Neural crest cell (in vitro differentiated cells): ENCODE results near the gene TMEM272. TPM values are rescaled to one million over a fixed set of nuclear protein-coding genes. Genes with fewer than 3 reads are reported as not detected.

Experiments
- DNase-seq: peaks from one replicate; pipeline ENCODE4 v3.0.0; 2021; ENCODE audit warnings: low read depth, mixed read lengths, low spot score
- H3K27ac Mint-ChIP-seq: one replicate; pipeline ENCODE4 v1.8.0; 2021; ENCODE audit warnings: mild to moderate bottlenecking, mixed read lengths; ENCODE audit not compliant: unreplicated experiment
- H3K27me3 Mint-ChIP-seq: 2 replicates; pipeline ENCODE4 v1.8.0; 2021; ENCODE audit warnings: low read depth, mild to moderate bottlenecking, mixed read lengths
- H3K36me3 Mint-ChIP-seq: 2 replicates; pipeline ENCODE4 v1.8.0; 2021; ENCODE audit warnings: low read depth, mild to moderate bottlenecking, mixed read lengths
- H3K4me1 Mint-ChIP-seq: 2 replicates; pipeline ENCODE4 v1.8.0; 2021; ENCODE audit warnings: mixed read lengths
- H3K4me3 Mint-ChIP-seq: one replicate; pipeline ENCODE4 v1.8.0; 2021; ENCODE audit warnings: mild to moderate bottlenecking, mixed read lengths
- H3K9me3 Mint-ChIP-seq: 2 replicates; pipeline ENCODE4 v1.8.0; 2021; ENCODE audit warnings: mixed read lengths
- total RNA-seq: library from RNA; stranded (reverse); gene quantifications from 2 replicates; pipeline ENCODE4 v1.2.1, GENCODE V29; 2021
- TF ChIP-seq, protein P1 (sequence below): fragments of 200-600 bp; sonication (generic); conservative IDR thresholded peaks from 2 replicates; pipeline ENCODE4 v1.5.0; 2021; ENCODE audit warnings: antibody characterized with exemption, mild to moderate bottlenecking

The TMEM272 gene
- total RNA-seq, 1 donor from 2014 or later: 0.26 TPM

GRCh38 chr13:51873837-51874236 is 28.9 kb upstream of the TMEM272 start:
- DNase-seq: no peak
- Mint-ChIP-seq H3K27ac (no peak overlapping the region), H3K9me3 (no peaks in the 10 kb centered on the region), H3K36me3 (no peaks in the 10 kb centered on the region), H3K4me3 (no peak overlapping the region), H3K27me3 (peaks cover 88% of the 10 kb centered on the region), H3K4me1 (peaks cover 12% of the 10 kb centered on the region)
- TF ChIP-seq, protein P1, sequence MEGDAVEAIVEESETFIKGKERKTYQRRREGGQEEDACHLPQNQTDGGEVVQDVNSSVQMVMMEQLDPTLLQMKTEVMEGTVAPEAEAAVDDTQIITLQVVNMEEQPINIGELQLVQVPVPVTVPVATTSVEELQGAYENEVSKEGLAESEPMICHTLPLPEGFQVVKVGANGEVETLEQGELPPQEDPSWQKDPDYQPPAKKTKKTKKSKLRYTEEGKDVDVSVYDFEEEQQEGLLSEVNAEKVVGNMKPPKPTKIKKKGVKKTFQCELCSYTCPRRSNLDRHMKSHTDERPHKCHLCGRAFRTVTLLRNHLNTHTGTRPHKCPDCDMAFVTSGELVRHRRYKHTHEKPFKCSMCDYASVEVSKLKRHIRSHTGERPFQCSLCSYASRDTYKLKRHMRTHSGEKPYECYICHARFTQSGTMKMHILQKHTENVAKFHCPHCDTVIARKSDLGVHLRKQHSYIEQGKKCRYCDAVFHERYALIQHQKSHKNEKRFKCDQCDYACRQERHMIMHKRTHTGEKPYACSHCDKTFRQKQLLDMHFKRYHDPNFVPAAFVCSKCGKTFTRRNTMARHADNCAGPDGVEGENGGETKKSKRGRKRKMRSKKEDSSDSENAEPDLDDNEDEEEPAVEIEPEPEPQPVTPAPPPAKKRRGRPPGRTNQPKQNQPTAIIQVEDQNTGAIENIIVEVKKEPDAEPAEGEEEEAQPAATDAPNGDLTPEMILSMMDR: no peak

DNA sequence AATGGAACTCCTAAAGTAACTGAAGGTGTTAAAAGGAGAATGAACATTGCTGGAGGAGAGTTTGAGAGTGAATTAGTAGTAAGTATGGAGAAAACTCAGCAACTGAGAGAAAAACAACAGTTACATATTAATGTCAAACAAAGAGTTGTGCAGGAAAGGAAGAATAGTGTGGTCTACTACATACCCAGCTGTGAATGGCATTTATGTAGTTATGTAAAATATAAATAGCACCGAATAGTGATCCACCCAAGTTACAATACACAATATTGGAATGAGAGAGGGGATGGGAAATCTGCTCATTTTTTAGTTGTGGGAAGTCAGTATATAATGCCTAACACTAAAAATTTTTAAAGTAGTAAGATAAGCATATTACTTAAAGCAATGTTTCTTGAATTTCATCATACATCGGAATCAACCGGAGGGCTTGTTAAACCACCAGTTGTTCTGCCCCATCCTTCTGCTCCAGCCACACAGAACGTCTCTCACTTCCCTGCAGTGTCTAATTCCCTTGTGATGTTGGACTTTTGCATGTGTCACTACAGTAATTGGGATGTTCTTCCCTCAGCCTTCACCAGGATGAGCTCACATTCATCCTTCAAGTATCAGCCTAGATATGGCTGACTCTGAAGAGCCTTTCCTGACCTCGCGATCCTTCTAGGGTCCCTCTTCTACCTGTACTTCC is 28.3 kb upstream of the TMEM272 start:
- TF ChIP-seq, protein P1: no peak
- Mint-ChIP-seq H3K27me3 (peaks cover 91% of the 10 kb centered on the region), H3K4me3 (no peak overlapping the region), H3K36me3 (no peaks in the 10 kb centered on the region), H3K9me3 (no peaks in the 10 kb centered on the region), H3K4me1 (peaks cover 12% of the 10 kb centered on the region), H3K27ac (no peak overlapping the region)
- DNase-seq: no peak

- peaks cover 9% of the 10 kb centered on the region for H3K4me1 Mint-ChIP-seq
- no peak for DNase-seq
- H3K36me3 Mint-ChIP-seq: no peaks in the 10 kb centered on the region
- H3K4me3 Mint-ChIP-seq: no peak overlapping the region
- H3K27ac Mint-ChIP-seq: no peak overlapping the region
- H3K9me3 Mint-ChIP-seq: no peaks in the 10 kb centered on the region
- H3K27me3 Mint-ChIP-seq: peaks cover 80% of the 10 kb centered on the region
- TF ChIP-seq, protein P1: no peak
Observed at GRCh38 chr13:51870616-51871015, 25.6 kb upstream of the TMEM272 start.

DNA sequence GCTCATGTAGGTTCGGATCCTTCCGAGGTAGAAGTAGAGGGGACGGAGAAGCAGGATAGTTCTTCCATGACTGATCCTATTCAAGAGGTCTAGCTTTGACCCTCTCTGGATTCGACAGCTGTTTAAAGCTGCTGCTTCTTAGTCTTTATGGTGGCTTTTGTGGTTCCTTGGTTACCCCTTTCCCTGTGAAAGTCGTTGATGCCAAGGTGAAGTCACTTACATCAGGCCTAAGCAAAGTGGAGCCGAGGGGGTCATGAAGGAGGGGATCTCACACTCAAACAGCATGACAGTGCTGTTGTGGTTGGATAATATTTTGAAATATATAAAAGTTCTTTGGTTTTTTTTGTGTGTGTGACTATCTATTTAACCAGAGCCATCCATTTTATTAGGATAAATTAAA is 24.9 kb upstream of the TMEM272 start:
- no peak overlapping the region for H3K4me3 Mint-ChIP-seq
- peaks cover 9% of the 10 kb centered on the region for H3K4me1 Mint-ChIP-seq
- H3K9me3 Mint-ChIP-seq: no peaks in the 10 kb centered on the region
- H3K27ac Mint-ChIP-seq: no peak overlapping the region
- no peaks in the 10 kb centered on the region for H3K36me3 Mint-ChIP-seq
- TF ChIP-seq, protein P1: no peak
- DNase-seq: no peak
- H3K27me3 Mint-ChIP-seq: peaks cover 73% of the 10 kb centered on the region

DNA sequence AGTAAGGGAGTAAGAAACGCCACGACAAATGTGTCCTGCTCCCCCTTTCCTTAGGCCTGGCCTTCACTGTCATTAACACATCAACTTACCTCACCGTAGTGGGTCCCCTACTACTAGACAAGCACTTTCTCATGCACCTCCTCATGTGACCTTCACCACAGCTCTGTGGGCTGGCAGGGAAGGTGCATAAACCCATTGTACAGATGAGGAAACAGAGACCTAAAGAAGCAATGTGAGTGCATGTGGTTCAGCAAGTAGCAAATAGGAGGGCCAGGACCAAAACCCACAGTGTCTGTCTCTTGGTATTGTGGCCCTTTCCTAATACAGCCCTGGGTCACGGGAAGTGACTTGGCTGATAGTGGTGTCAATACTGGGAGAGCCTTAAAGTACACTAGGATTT is 22.1 kb upstream of the TMEM272 start:
- no peak overlapping the region for H3K4me3 Mint-ChIP-seq
- no peaks in the 10 kb centered on the region for H3K36me3 Mint-ChIP-seq
- TF ChIP-seq, protein P1: no peak
- H3K27ac Mint-ChIP-seq: no peak overlapping the region
- H3K27me3 Mint-ChIP-seq: peaks cover 53% of the 10 kb centered on the region
- H3K9me3 Mint-ChIP-seq: no peaks in the 10 kb centered on the region
- peaks cover 4% of the 10 kb centered on the region for H3K4me1 Mint-ChIP-seq
- no peak for DNase-seq
